PC-3 (cell line): Measurements from ENCODE around the gene HYLS1. TPM values are rescaled to one million over a fixed set of nuclear protein-coding genes. Genes with fewer than 3 reads are reported as not detected.

Experiments
- ATAC-seq: fragments of 200-7000 bp; cut with Tn5 transposase; 2 replicates; pipeline ENCODE4 v1.9.1; 2020; ENCODE audit warnings: mild to moderate bottlenecking, moderate library complexity
- BruUV-seq: library from RNA; stranded (reverse); fragments of 400-500 nt; replicated peaks from 2 replicates; lab custom pipeline; 2021; lab: Mats Ljungman, UMichigan
- CTCF ChIA-PET: fragments of 300-600 bp; sonication (Branson Sonifier 250); formaldehyde crosslinking; loops from one replicate; lab custom pipeline; 2022; ENCODE audit warnings: antibody characterized with exemption; lab: Charles Lee
- POLR2A ChIA-PET: fragments of 300-600 bp; sonication (Branson Sonifier 250); formaldehyde crosslinking; loops from one replicate; lab custom pipeline; 2022; ENCODE audit warnings: antibody characterized with exemption; ENCODE audit not compliant: unreplicated experiment; lab: Charles Lee
- DNase-seq: peaks from one replicate; pipeline ENCODE4 v3.0.0-alpha.2; 2015
- H2AFZ ChIP-seq: fragments of 300-600 bp; sonication (generic); 2 replicates; pipeline ENCODE4 v1.6.0; 2016; ENCODE audit warnings: antibody characterized with exemption, low read length
- H3F3A ChIP-seq: fragments of 300-600 bp; sonication (generic); one replicate; pipeline ENCODE4 v1.6.0; 2017; ENCODE audit warnings: antibody characterized with exemption, low read length, control low read depth, mild to moderate bottlenecking; ENCODE audit not compliant: unreplicated experiment
- H3K27ac ChIP-seq: fragments of 300-600 bp; sonication (generic); 2 replicates; pipeline ENCODE4 v1.5.1; 2016; ENCODE audit warnings: mild to moderate bottlenecking, low read length
- H3K27me3 ChIP-seq: fragments of 300-600 bp; sonication (generic); 2 replicates; pipeline ENCODE4 v1.6.1; 2016; ENCODE audit warnings: low read length, mixed read lengths
- H3K36me3 ChIP-seq: fragments of 300-600 bp; sonication (generic); 2 replicates; pipeline ENCODE4 v1.6.1; 2016; ENCODE audit warnings: low read depth, mixed run types, low read length, mixed read lengths
- H3K4me1 ChIP-seq: fragments of 300-600 bp; sonication (generic); 2 replicates; pipeline ENCODE4 v1.5.1; 2016; ENCODE audit warnings: low read length; ENCODE audit not compliant: insufficient read depth
- H3K4me2 ChIP-seq: fragments of 300-600 bp; sonication (generic); 2 replicates; pipeline ENCODE4 v1.6.0; 2016; ENCODE audit warnings: low read length
- H3K4me3 ChIP-seq: fragments of 300-600 bp; sonication (generic); 2 replicates; pipeline ENCODE4 v1.5.1; 2016; ENCODE audit warnings: mild to moderate bottlenecking, low read length, mixed read lengths
- H3K79me2 ChIP-seq: fragments of 300-600 bp; sonication (generic); 2 replicates; pipeline ENCODE4 v1.6.1; 2017; ENCODE audit warnings: low read length, mixed read lengths
- H3K9ac ChIP-seq: fragments of 300-600 bp; sonication (generic); 2 replicates; pipeline ENCODE4 v1.6.0; 2016; ENCODE audit warnings: mild to moderate bottlenecking, low read length
- H3K9me2 ChIP-seq: fragments of 300-600 bp; sonication (generic); replicated peaks from 2 replicates; pipeline ENCODE4 v1.6.1; 2016; ENCODE audit warnings: mixed run types, low read length, mixed read lengths
- H3K9me3 ChIP-seq: fragments of 300-600 bp; sonication (generic); 2 replicates; pipeline ENCODE4 v1.6.1; 2016; ENCODE audit warnings: low read length, mixed read lengths
- H4K20me1 ChIP-seq: fragments of 300-600 bp; sonication (generic); 2 replicates; pipeline ENCODE4 v1.6.1; 2016; ENCODE audit warnings: low read length, mixed read lengths
- CTCF ChIP-seq: fragments of 300-600 bp; sonication (generic); conservative IDR thresholded peaks from 2 replicates; pipeline ENCODE4 v1.5.1; 2017; ENCODE audit warnings: antibody characterized with exemption, low read depth, mild to moderate bottlenecking, low read length
- EZH2 ChIP-seq: fragments of 300-600 bp; sonication (generic); IDR thresholded peaks from one replicate; pipeline ENCODE4 v1.6.1; 2017; ENCODE audit warnings: antibody characterized with exemption, mild to moderate bottlenecking, low read length; ENCODE audit not compliant: unreplicated experiment
- EZH2phosphoT487 ChIP-seq: fragments of 300-600 bp; sonication (generic); IDR thresholded peaks from 2 replicates; pipeline ENCODE4 v1.6.1; 2018; ENCODE audit warnings: mild to moderate bottlenecking, antibody characterized with exemption, low read length, borderline replicate concordance
- intact Hi-C: fragments of 100-400 bp; cut with micrococcal nuclease; formaldehyde crosslinking; loops from 2 replicates; pipeline ENCODE4 v1.9.0; 2023
- total RNA-seq: library from RNA; depleted of rRNA; stranded (reverse); fragments of >200 nt; gene quantifications from 2 replicates; pipeline ENCODE4 v1.2.3, GENCODE V29; 2014

Gene HYLS1
- total RNA-seq, 1 experiment from 2014 or later, result 23.5 TPM

- peak within 1 kb of the TSS; percentile 84 for H3K4me2 ChIP-seq
- H3K4me3 ChIP-seq, result peak within 1 kb of the TSS; percentile 90; the same call in 1 of the 2 replicates
- H2AFZ ChIP-seq, result peak within 1 kb of the TSS; percentile 79; the same call in 1 of the 2 replicates
- H3K9me3 ChIP-seq, result no peaks in the 10 kb centered on the region
- ChIA-PET POLR2A (interaction anchor here (0.5 kb wide), 1 partner anchor 31 kb away, joined by 3 read pairs; no protein-coding TSS in a partner anchor), CTCF (no interaction called here)
- no peaks in the 10 kb centered on the region for H3F3A ChIP-seq
- DNase-seq (no peak), ATAC-seq (no peak)
- peaks cover 4% of the 10 kb centered on the region; the same call in 1 of the 2 replicates for H4K20me1 ChIP-seq
- TF ChIP-seq EZH2phosphoT487 (no peak), CTCF (no peak), EZH2 (no peak)
- peaks cover 36% of the 10 kb centered on the region for H3K79me2 ChIP-seq
- intact Hi-C loops, result no loop called here
- H3K9ac ChIP-seq, result no peak within 1 kb of the TSS
- peaks cover 7% of the 10 kb centered on the region for H3K4me1 ChIP-seq
- peaks cover 21% of the 10 kb centered on the region for H3K36me3 ChIP-seq
- H3K9me2 ChIP-seq, result no peaks in the 10 kb centered on the region
- no TSS peak for BruUV-seq
- no peak within 1 kb of the TSS for H3K27ac ChIP-seq
- peaks cover 14% of the 10 kb centered on the region; the same call in 1 of the 2 replicates for H3K27me3 ChIP-seq
Observed at GRCh38 chr11:125903711-125904659, 16.5 kb downstream of the HYLS1 start, which contains the start of gene DDX25. DDX25 (plus strand) TSS chr11:125904508; CDS start chr11:125904518, 10 bp downstream.

- Histone ChIP-seq H4K20me1 (no peaks in the 10 kb centered on the region; the same call in 1 of the 2 replicates), H3K27me3 (peaks cover 17% of the 10 kb centered on the region; the same call in 1 of the 2 replicates), H3K4me3 (no peak overlapping the region), H3K9me3 (no peaks in the 10 kb centered on the region), H3F3A (no peaks in the 10 kb centered on the region), H3K27ac (no peak overlapping the region), H3K9me2 (no peaks in the 10 kb centered on the region), H3K4me2 (no peak overlapping the region), H3K9ac (no peak overlapping the region), H3K36me3 (peaks cover 14% of the 10 kb centered on the region), H3K79me2 (peaks cover 30% of the 10 kb centered on the region), H2AFZ (no peak overlapping the region), H3K4me1 (peaks cover 7% of the 10 kb centered on the region)
- DNase-seq, result no peak
- TF ChIP-seq EZH2phosphoT487, result no peak
- TF ChIP-seq CTCF, result no peak
- no peak for TF ChIP-seq EZH2
- POLR2A ChIA-PET, result no interaction called here
- CTCF ChIA-PET, result no interaction called here
- intact Hi-C loops, result no loop called here
- BruUV-seq, result no TSS peak
- ATAC-seq, result no peak
Observed at GRCh38 chr11:125904678-125905077, 17.2 kb downstream of the HYLS1 start.
